ENCODE measurements around the gene ACP7. TPM values are rescaled to one million over a fixed set of nuclear protein-coding genes. Genes with fewer than 3 reads are reported as not detected.

ACP7 gene
- total and polyA plus RNA-seq, 9 of the 15 experiments (the other 6 are each of a cell fraction or from before 2014, with no cell fraction given), result not detected

- WGBS (ENCODE audit: insufficient coverage, low coverage, missing lambda C conversion rate), result 83% methylated on average over 10 of the region's 10 CpGs
- Histone ChIP-seq H3K27ac (ENCODE audit: extremely low read depth, low read depth, low read length) (no peak overlapping the region), H3K9me1 (ENCODE audit: control insufficient read depth, insufficient read depth, low read length) (no peaks in the 10 kb centered on the region), H3K79me2 (ENCODE audit: control insufficient read depth, insufficient read depth, low read length) (peaks cover 44% of the 10 kb centered on the region), H4K20me1 (replicated peaks; ENCODE audit: control insufficient read depth, insufficient read depth, low read length) (0 out of 2 replicates have a peak, but pooled peaks cover 3% of the 10 kb centered on the region), H2AFZ (ENCODE audit: low read depth, low read length) (no peak overlapping the region), H3K4me2 (ENCODE audit: insufficient read depth, low read length) (no peak overlapping the region), H3K9me3 (replicated peaks; ENCODE audit: control insufficient read depth, insufficient read depth, low read depth, low read length) (no peaks in the 10 kb centered on the region), H3K4me1 (replicated peaks in 1 of 2; ENCODE audit: control insufficient read depth in 2 of 2, insufficient read depth in 2 of 2, low read length in 2 of 2) (peaks cover 33 to 46% of the 10 kb centered on the region in 2 experiments), H3K27me3 (ENCODE audit: control insufficient read depth in 2 of 2, insufficient read depth in 2 of 2, low read length in 2 of 2) (no peaks in the 10 kb centered on the region), H3K9ac (ENCODE audit: insufficient read depth in 1 of 2, low read depth in 2 of 2, low read length in 2 of 2) (no peak overlapping the region), H3K36me3 (ENCODE audit: control insufficient read depth, insufficient read depth, low read length) (no peaks in the 10 kb centered on the region), H3K4me3 (no peak overlapping the region)
- no TSS peak for BruUV-seq (replicated peaks)
- intact Hi-C loops (cut with micrococcal nuclease) (no loop called here), in situ Hi-C loops (cut with MboI) (no loop called here)
- ATAC-seq (no peak), FAIRE-seq (no peak), DNase-seq (ENCODE audit: extremely low read depth in 1 of 4, low spot score in 3 of 4) (no peak)
- CTCF ChIA-PET (ENCODE audit: low intra/inter-chr PET ratio), result no interaction called here
- POLR2A ChIA-PET, result interaction anchor here (2.1 kb wide), 1 partner anchor 19 kb away, joined by 7 read pairs; no protein-coding TSS in a partner anchor
- TF ChIP-seq TBP (optimal IDR thresholded peaks at IDR 0.05; ENCODE audit: low read depth, low read length) (no peak), SRSF7 (optimal IDR thresholded peaks at IDR 0.05; ENCODE audit: low read depth, low read length) (no peak), SNRNP70 (optimal IDR thresholded peaks at IDR 0.05; ENCODE audit: low read depth, low read length) (no peak), ZBTB17 (CRISPR knock-in tag; IDR thresholded peaks at IDR 0.05) (no peak), FOXP1 (CRISPR knock-in tag; IDR thresholded peaks at IDR 0.05) (no peak), ZNF280A (IDR thresholded peaks at IDR 0.05; ENCODE audit: low read depth, partially characterized antibody) (no peak), CC2D1A (IDR thresholded peaks at IDR 0.05) (no peak), FOXK2 (conservative IDR thresholded peaks at IDR 0.05 in 1 of 2, IDR thresholded peaks at IDR 0.05 in 1 of 2; ENCODE audit: low read depth in 2 of 2) (no peak), MTA1 (IDR thresholded peaks at IDR 0.05; ENCODE audit: borderline replicate concordance) (no peak), UBTF (IDR thresholded peaks at IDR 0.05; ENCODE audit: borderline replicate concordance in 1 of 2, low read depth in 2 of 2, low read length in 2 of 2) (no peak), ZNF280B (CRISPR knock-in tag; IDR thresholded peaks at IDR 0.05) (no peak), MEF2D (tag; conservative IDR thresholded peaks at IDR 0.05; ENCODE audit: low read depth) (no peak), ZNF518B (CRISPR knock-in tag; IDR thresholded peaks at IDR 0.05) (no peak), KLF16 (IDR thresholded peaks at IDR 0.05) (no peak), ZC3H8 (IDR thresholded peaks at IDR 0.05) (no peak), ZNF586 (CRISPR knock-in tag; conservative IDR thresholded peaks at IDR 0.05) (no peak)
Measured at GRCh38 chr19:39152066-39152465, 67.9 kb downstream of the ACP7 start.

All from K562 (cell line).